Stomach (tissue), 9 donors: ENCODE measurements around the gene RIN1. TPM values are rescaled to one million over a fixed set of nuclear protein-coding genes. Genes with fewer than 3 reads are reported as not detected.

Source experiments
- DNase-seq, 2 donors: peaks; one replicate each; pipeline versions ENCODE4 v3.0.0 to v3.0.0-alpha.2; 2013 to 2019
- H3K27ac ChIP-seq, 5 donors: fragments of 200-600 bp in 4 of 5; sonication (generic) in 4 of 5; one replicate each; pipeline ENCODE4 v1.5.1; 2013 to 2019; ENCODE audit warnings: mild to moderate bottlenecking in 1 of 5, moderate library complexity in 1 of 5
- H3K27me3 ChIP-seq, 3 donors: fragments of 200-600 bp; sonication (generic); one replicate each; pipeline ENCODE4 v1.5.1; 2017 to 2019; ENCODE audit warnings: mixed run types in 1 of 3
- H3K36me3 ChIP-seq, 4 donors: fragments of 200-600 bp; sonication (generic); 1 replicate in 3 of 4; 2 replicates in 1 of 4; pipeline ENCODE4 v1.5.1; 2016 to 2019
- H3K4me1 ChIP-seq, 4 donors: fragments of 200-600 bp; sonication (generic); one replicate each; pipeline ENCODE4 v1.5.1; 2016 to 2019
- H3K4me3 ChIP-seq, 4 donors: fragments of 200-600 bp; sonication (generic) in 3 of 4; one replicate each; pipeline ENCODE4 v1.5.1; 2016 to 2019; ENCODE audit warnings: mild to moderate bottlenecking in 1 of 4
- H3K9me3 ChIP-seq, 4 donors: fragments of 200-600 bp; sonication (generic); one replicate each; pipeline ENCODE4 v1.5.1; 2016 to 2019
- EP300 ChIP-seq: sonication (generic); formaldehyde crosslinking; IDR thresholded peaks from one replicate; pipeline ENCODE4 v1.6.1; 2017; ENCODE audit warnings: antibody characterized with exemption
- POLR2A ChIP-seq, 4 donors: fragments of 450-650 bp; IDR thresholded peaks; one replicate each; pipeline ENCODE4 v1.6.1; 2016; ENCODE audit warnings: antibody characterized with exemption in 4 of 4, control low read depth in 2 of 4, mild to moderate bottlenecking in 1 of 4, moderate library complexity in 1 of 4
- POLR2AphosphoS5 ChIP-seq, 3 donors: sonication (generic); formaldehyde crosslinking; IDR thresholded peaks; one replicate each; pipeline ENCODE4 v1.6.1; 2016; ENCODE audit warnings: antibody characterized with exemption in 3 of 3
- WGBS, 5 donors: extraction: QIAGEN DNeasy Blood & Tissue Kit in 3 of 5; methylation state at CpG; one replicate each; pipeline versions ENCODE4 v1.1.5 to v1.1.7; 2013 to 2018; 5-methylcytosine and 5-hydroxymethylcytosine counted together
- intact Hi-C: fragments of 100-400 bp; cut with DNase I; formaldehyde crosslinking; loops from one replicate; pipeline ENCODE4 v1.15.1; 2023; ENCODE audit warnings: low total_unique reads
- polyA plus RNA-seq, 3 donors: library from polyadenylated mRNA; stranded (reverse); fragments of 200-250 nt; gene quantifications; one replicate each; pipeline ENCODE4 v1.2.3, GENCODE V29; 2013
- total RNA-seq, 5 donors: library from RNA; depleted of rRNA; stranded (reverse); fragments of >200 nt; gene quantifications; one replicate each; pipeline versions ENCODE4 v1.1.0 to v1.2.3, GENCODE V29; 2014 to 2016
- TF ChIP-seq, protein P1 (sequence below), 7 experiments: fragments of 450-650 bp in 4 of 7; fragments of 200-600 bp in 3 of 7; sonication (generic) in 3 of 7; IDR thresholded peaks; one replicate each; pipeline ENCODE4 v1.5.1; 2016 to 2019; ENCODE audit warnings: antibody characterized with exemption in 7 of 7, control low read depth in 2 of 7, mild to moderate bottlenecking in 1 of 7
- donor health status: healthy with polysubstance abuse.
- donor health status: Bipolar disorder and iron deficiency.
- donor health status: healthy.

Gene RIN1
- total and polyA plus RNA-seq, 8 donors: 0.58 to 26.4 (median 9.2) TPM

DNA sequence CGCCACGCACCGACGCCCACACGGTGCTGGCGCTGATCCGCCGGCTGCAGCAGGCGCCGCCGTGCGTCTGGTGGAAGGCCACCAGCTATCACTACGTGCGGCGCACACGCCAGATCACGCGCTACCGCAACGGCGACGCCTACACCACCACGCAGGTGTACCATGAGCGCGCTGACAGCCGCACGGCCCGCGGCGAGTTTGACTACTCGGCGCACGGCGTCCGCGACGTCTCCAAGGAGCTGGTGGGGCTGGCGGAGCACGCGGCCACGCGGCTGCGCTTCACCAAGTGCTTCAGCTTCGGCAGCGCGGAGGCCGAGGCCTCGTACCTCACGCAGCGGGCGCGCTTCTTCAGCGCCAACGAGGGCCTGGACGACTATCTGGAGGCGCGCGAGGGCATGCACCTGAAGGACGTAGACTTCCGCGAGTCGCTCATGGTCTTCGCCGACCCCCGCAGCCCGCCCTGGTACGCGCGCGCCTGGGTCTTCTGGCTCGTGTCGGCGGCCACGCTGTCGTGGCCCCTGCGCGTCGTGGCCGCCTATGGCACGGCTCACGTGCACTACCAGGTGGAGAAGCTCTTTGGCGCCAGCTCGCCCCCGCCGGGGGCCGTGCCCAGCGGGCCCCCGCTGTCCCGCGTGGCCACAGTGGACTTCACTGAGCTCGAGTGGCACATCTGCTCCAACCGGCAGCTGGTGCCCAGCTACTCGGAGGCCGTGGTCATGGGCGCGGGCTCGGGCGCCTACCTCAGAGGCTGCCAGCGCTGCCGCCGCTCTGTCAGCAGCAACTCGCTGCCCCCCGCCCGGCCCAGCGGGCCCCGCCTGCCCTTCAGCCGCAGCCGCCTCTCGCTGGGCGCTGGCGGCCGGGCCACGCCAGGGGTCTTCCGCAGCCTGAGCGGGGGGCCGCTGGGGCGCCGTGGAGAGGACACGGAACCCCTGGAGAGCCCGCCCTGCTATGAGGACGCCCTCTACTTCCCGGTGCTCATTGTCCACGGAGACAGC is 41.3 kb downstream of the RIN1 start:
- H3K4me1 ChIP-seq: peaks cover 8 to 29% (median 22%) of the 10 kb centered on the region in 4 donors
- intact Hi-C loops: no loop called here
- TF ChIP-seq, protein P1, sequence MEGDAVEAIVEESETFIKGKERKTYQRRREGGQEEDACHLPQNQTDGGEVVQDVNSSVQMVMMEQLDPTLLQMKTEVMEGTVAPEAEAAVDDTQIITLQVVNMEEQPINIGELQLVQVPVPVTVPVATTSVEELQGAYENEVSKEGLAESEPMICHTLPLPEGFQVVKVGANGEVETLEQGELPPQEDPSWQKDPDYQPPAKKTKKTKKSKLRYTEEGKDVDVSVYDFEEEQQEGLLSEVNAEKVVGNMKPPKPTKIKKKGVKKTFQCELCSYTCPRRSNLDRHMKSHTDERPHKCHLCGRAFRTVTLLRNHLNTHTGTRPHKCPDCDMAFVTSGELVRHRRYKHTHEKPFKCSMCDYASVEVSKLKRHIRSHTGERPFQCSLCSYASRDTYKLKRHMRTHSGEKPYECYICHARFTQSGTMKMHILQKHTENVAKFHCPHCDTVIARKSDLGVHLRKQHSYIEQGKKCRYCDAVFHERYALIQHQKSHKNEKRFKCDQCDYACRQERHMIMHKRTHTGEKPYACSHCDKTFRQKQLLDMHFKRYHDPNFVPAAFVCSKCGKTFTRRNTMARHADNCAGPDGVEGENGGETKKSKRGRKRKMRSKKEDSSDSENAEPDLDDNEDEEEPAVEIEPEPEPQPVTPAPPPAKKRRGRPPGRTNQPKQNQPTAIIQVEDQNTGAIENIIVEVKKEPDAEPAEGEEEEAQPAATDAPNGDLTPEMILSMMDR (IDR thresholded peaks at IDR 0.05): no peak
- TF ChIP-seq POLR2AphosphoS5 (IDR thresholded peaks at IDR 0.05): no peak
- no peak for TF ChIP-seq POLR2A (IDR thresholded peaks at IDR 0.05)
- no peak for TF ChIP-seq EP300
- H3K36me3 ChIP-seq: no peaks in the 10 kb centered on the region
- no peak for DNase-seq
- H3K27ac ChIP-seq: no peak overlapping the region
- WGBS, 5 donors: 82 to 90% (median 87%) methylated on average over 83 to 123 of the region's 123 CpGs
- no peak overlapping the region for H3K4me3 ChIP-seq
- H3K9me3 ChIP-seq: no peaks in the 10 kb centered on the region
- peaks cover 0 to 58% (median 19%) of the 10 kb centered on the region in 3 donors for H3K27me3 ChIP-seq

DNA sequence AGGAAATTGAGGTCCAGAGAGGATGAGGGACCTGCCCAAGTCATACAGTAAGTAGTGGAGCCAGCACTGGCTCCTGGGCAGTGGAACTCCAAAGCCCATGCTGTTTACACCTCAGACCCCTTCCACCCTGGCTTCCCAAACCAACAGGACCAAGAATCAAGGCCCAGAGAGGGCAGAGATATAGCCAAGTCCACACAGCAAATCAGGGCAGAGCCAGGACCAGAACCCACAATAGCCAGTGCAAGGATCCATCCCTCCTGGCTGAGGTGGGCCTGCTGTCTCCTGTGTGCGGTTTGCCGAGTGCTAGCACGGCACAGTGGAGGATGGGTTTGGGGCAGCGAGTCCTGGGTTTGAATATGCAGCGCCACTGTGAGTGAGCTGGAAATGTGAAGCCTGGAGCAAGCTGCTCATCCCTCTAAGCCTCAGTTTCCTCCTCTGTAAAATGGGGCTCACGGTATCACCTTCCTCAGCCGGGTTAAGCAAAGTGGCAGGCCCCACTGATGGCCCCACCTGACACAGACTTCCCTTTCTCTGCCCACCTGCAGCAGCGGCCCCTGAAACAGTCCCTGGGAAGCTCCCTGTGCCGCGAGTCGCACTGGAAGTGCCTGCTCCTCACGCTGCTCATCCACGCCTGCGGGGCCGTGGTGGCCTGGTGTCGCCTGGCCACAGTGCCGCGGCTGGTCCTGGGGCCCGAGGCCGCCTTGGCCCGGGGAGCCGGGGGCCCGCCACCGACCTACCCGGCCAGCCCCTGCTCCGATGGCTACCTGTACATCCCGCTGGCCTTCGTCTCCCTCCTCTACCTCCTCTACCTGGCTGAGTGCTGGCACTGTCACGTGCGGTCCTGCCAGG is 42.2 kb downstream of the RIN1 start:
- Histone ChIP-seq H3K9me3 (no peaks in the 10 kb centered on the region), H3K36me3 (no peaks in the 10 kb centered on the region), H3K4me3 (no peak overlapping the region), H3K4me1 (peaks cover 12 to 35% (median 29%) of the 10 kb centered on the region in 4 donors), H3K27ac (no peak overlapping the region), H3K27me3 (peaks cover 0 to 58% (median 19%) of the 10 kb centered on the region in 3 donors)
- WGBS, 5 donors: 82 to 90% (median 88%) methylated on average over 25 to 30 of the region's 30 CpGs
- TF ChIP-seq POLR2AphosphoS5 (IDR thresholded peaks at IDR 0.05) (no peak), POLR2A (IDR thresholded peaks at IDR 0.05) (no peak), EP300 (no peak)
- TF ChIP-seq, protein P1 (IDR thresholded peaks at IDR 0.05): no peak
- intact Hi-C loops: no loop called here
- no peak for DNase-seq

DNA sequence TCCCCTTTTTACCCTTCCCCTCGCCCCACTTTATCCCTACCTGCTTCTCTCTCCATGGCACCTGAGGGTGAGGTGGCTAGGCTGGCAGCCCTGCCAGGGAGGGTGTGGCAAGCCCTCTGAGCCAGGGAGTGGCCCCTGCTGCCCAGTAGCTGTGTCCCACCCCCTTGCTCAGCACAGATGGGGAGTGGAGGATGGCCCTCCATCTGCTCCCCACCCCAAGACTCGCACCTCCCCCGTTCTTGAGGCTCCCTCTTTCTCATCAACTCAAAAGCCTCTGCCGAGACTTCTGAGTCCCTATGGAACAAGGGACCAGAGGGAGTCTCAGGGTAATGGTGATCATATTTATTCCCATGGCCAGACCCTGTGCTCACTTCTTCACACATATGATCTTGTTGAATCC is 42.9 kb downstream of the RIN1 start:
- TF ChIP-seq POLR2A (IDR thresholded peaks at IDR 0.05) (no peak), POLR2AphosphoS5 (IDR thresholded peaks at IDR 0.05) (no peak), EP300 (no peak)
- TF ChIP-seq, protein P1 (IDR thresholded peaks at IDR 0.05): no peak
- Histone ChIP-seq H3K4me3 (no peak overlapping the region), H3K4me1 (peaks cover 12 to 36% (median 31%) of the 10 kb centered on the region in 4 donors), H3K36me3 (no peaks in the 10 kb centered on the region), H3K27me3 (peaks cover 0 to 58% (median 19%) of the 10 kb centered on the region in 3 donors), H3K27ac (no peak overlapping the region), H3K9me3 (no peaks in the 10 kb centered on the region)
- WGBS, 5 donors: 63 to 78% (median 74%) methylated on average over 4 of the region's 4 CpGs
- intact Hi-C loops: no loop called here
- no peak for DNase-seq
